Neutrophil (primary cell): ENCODE data around the gene B3GAT3.

ENCODE experiments used
- H3K27ac ChIP-seq: fragments of 200-600 bp; sonication (generic); 2 replicates; pipeline ENCODE4 v1.5.1; 2016; ENCODE audit warnings: mild to moderate bottlenecking, moderate library complexity
- H3K27me3 ChIP-seq: fragments of 200-600 bp; sonication (generic); 2 replicates; pipeline ENCODE4 v1.6.0; 2016; ENCODE audit warnings: mild to moderate bottlenecking
- H3K36me3 ChIP-seq: fragments of 200-600 bp; sonication (generic); 2 replicates; pipeline ENCODE4 v1.5.1; 2017
- H3K4me1 ChIP-seq, 2 experiments: fragments of 200-600 bp in 1 of 2; sonication (generic) in 1 of 2; 1 replicate in 1 of 2; 2 replicates in 1 of 2; pipeline versions ENCODE4 v1.5.1 to v1.6.1; 2013 to 2016; ENCODE audit warnings: low read depth in 1 of 2, low read length in 1 of 2, mild to moderate bottlenecking in 1 of 2, moderate library complexity in 1 of 2; ENCODE audit not compliant: control insufficient read depth in 1 of 2, insufficient read depth in 1 of 2
- H3K4me3 ChIP-seq, 2 experiments: fragments of 200-600 bp in 1 of 2; sonication (generic) in 1 of 2; 1 replicate in 1 of 2; 2 replicates in 1 of 2; pipeline ENCODE4 v1.5.1; 2013 to 2016; ENCODE audit warnings: low read depth in 1 of 2, low read length in 1 of 2, mild to moderate bottlenecking in 1 of 2, moderate library complexity in 1 of 2
- H3K9me3 ChIP-seq: fragments of 200-600 bp; sonication (generic); 2 replicates; pipeline ENCODE4 v1.5.1; 2016
- TF ChIP-seq, protein P1 (sequence below): fragments of 200-600 bp; sonication (generic); IDR thresholded peaks from 2 replicates; pipeline ENCODE4 v1.5.1; 2016; ENCODE audit warnings: antibody characterized with exemption

The B3GAT3 gene

DNA sequence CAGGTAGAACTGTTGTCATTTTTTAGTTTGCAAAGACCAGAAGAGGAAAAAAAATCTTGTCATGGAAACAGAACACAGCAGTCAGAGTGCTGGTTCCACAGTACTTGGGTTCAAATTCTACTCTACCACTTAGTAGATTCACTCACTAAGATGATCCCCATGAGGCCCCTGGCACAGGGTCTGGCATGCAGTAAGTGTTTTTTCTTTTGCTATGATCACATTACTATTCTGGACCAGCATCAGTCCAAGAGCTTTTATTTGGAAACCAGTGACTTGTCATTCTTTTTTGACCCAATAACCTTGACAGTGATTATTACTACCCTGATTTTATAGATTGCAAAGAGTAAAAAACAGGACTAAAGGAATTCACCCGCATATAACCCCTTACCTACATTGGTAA is 52.2 kb downstream of the B3GAT3 start:
- Histone ChIP-seq H3K27ac (no peak overlapping the region), H3K36me3 (peaks cover 66% of the 10 kb centered on the region), H3K27me3 (no peaks in the 10 kb centered on the region), H3K9me3 (no peaks in the 10 kb centered on the region), H3K4me3 (no peak overlapping the region), H3K4me1 (peaks cover 16 to 18% of the 10 kb centered on the region in 2 experiments)
- TF ChIP-seq, protein P1, sequence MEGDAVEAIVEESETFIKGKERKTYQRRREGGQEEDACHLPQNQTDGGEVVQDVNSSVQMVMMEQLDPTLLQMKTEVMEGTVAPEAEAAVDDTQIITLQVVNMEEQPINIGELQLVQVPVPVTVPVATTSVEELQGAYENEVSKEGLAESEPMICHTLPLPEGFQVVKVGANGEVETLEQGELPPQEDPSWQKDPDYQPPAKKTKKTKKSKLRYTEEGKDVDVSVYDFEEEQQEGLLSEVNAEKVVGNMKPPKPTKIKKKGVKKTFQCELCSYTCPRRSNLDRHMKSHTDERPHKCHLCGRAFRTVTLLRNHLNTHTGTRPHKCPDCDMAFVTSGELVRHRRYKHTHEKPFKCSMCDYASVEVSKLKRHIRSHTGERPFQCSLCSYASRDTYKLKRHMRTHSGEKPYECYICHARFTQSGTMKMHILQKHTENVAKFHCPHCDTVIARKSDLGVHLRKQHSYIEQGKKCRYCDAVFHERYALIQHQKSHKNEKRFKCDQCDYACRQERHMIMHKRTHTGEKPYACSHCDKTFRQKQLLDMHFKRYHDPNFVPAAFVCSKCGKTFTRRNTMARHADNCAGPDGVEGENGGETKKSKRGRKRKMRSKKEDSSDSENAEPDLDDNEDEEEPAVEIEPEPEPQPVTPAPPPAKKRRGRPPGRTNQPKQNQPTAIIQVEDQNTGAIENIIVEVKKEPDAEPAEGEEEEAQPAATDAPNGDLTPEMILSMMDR, result no peak

DNA sequence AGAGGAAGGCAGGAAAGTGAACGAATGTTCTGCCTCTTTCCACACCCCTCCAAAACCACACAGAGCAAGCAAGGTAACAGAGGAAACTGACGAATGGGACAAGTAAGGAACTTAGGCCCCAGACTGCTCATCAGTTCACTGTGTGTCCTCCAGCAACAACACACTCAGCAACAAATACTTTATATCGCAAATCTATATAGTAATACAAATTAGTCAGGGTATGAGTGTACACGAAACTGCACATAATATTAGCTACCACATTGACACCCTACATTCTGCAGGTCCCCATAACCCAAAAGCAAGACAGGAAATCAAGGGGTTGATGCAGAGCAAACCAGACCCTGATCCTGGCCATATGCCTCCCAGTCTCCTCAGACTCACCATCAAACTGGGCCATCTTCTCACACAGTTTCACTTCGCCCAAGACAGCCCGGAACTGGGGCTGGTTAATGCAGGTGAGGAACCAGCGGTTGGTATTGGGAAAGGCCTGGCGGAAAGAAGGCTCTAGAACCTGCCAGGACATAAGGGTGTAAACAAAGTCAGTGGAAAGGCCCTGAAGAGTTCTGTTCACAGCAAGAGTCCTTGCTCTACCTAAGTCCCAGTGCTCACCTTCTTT is 54.7 kb downstream of the B3GAT3 start:
- Histone ChIP-seq H3K4me3 (no peak overlapping the region), H3K9me3 (no peaks in the 10 kb centered on the region), H3K27me3 (no peaks in the 10 kb centered on the region), H3K4me1 (no peaks in the 10 kb centered on the region), H3K36me3 (peaks cover 85% of the 10 kb centered on the region), H3K27ac (no peak overlapping the region)
- TF ChIP-seq, protein P1, result no peak

DNA sequence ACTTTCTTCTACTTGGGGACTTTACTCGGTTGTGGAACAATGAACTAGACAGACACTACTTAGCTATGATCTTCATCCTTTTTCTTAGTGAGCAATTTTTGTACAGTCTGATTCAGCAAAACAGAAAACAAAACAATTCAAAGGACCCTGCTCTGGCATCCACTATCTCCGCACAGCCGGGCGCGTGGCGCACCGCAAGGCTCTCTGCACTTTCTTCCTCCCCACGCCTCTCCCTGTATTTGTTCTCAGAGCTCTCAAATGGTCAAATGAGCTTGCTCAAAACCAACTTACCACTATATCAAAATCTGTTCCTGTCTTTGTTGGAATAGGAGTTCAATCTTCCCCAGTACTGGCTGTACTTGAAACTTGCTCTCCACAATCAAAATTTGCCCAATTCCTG is 55.5 kb downstream of the B3GAT3 start:
- Histone ChIP-seq H3K27ac (no peak overlapping the region), H3K36me3 (peaks cover 82% of the 10 kb centered on the region), H3K4me1 (no peaks in the 10 kb centered on the region), H3K27me3 (no peaks in the 10 kb centered on the region), H3K9me3 (no peaks in the 10 kb centered on the region), H3K4me3 (no peak overlapping the region)
- TF ChIP-seq, protein P1, result no peak
